OCI-LY7 (cell line): ENCODE data around the gene HIPK3.

Source experiments
- CTCF ChIP-seq: fragments of 200-600 bp; sonication (generic); conservative IDR thresholded peaks from 2 replicates; pipeline ENCODE4 v1.5.1; 2014; ENCODE audit warnings: mild to moderate bottlenecking, antibody characterized with exemption, low read length, moderate library complexity, mixed read lengths
- EZH2phosphoT487 ChIP-seq: fragments of 200-600 bp; sonication (generic); IDR thresholded peaks from 2 replicates; pipeline ENCODE4 v1.6.1; 2018; ENCODE audit warnings: low read depth, borderline replicate concordance, mild to moderate bottlenecking, mixed run types, antibody characterized with exemption, low read length, moderate library complexity, mixed read lengths

GRCh38 chr11:33375236-33375635 lies 118.1 kb downstream of the HIPK3 start:
- TF ChIP-seq CTCF (no peak), EZH2phosphoT487 (no peak)
